GM19351 (cell line): ENCODE results near the gene SLC30A9.

Experiments used
- ATAC-seq: cut with Tn5 transposase; IDR thresholded peaks from one replicate; pipeline ENCODE4 v1.9.1; 2021; ENCODE audit warnings: mild to moderate bottlenecking, moderate library complexity; ENCODE audit not compliant: unreplicated experiment

Gene SLC30A9

GRCh38 chr4:41990365-41991111 lies at the start of gene SLC30A9:
SLC30A9 (plus strand) TSS chr4:41990530; CDS start chr4:41990652, 122 bp downstream.
- peak; percentile 98 for ATAC-seq

DNA sequence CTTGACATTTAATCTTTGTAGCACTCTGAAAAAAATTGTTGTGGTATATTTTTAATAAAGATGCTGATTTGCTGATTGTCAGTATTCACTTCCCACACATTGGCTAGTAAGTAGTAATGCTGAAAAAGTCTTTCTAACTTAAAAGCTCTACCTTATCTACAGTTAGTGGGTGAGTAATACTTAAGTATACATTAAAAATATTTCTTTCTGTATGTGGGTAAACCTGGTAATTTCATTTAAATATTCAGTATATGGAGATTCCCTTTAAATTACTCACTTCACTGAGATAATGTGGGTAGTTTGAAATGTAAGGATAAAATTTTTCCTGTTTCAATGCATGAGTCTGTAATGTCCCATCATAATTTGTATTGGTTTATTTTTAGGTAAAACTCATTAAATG lies 49.5 kb upstream of the SLC30A9 start:
- ATAC-seq: no peak

DNA sequence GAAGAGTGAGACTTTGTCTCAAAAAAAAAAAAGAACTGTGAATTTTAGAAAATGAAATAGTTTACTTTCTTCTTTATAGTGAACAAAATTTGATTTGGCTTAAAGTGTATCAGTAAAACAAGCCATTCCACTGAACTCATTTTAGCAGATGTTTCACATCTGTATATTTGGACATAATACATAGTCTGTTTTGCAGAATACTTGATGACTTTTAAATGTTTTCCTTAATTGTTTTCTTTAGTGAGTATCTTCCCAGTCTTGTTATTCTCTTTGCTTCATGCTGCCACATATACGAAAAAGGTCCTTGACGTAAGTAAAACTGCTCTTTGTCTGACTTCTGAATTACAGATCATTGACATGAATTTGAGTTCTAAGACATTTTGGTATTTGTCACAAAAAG lies 46.8 kb upstream of the SLC30A9 start:
- ATAC-seq: no peak

GRCh38 chr4:41944089-41944488 lies 46.2 kb upstream of the SLC30A9 start:
- ATAC-seq: no peak

DNA sequence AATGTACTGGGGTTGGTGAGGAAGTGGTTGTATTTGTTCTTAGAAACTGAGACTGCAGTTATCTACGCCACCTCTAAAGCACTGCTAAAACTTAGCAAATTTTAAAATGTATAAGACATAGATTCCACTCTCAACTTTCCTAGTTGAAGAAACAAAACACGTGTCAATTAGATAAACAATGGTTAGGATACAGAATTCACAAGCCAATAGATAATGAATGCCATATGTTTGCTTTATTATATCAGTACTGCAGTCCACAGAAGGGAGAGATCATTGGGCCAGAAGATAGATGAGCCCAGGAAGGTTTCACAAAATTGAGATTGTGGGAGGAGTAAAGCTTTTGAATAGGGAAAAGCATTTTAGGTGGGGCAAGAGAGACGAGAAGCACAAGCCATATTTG lies 40.8 kb upstream of the SLC30A9 start:
- ATAC-seq: no peak

- peak; percentile 61 for ATAC-seq
These were observed 32.7 kb upstream of the SLC30A9 start for GRCh38 chr4:41957634-41958033.

DNA sequence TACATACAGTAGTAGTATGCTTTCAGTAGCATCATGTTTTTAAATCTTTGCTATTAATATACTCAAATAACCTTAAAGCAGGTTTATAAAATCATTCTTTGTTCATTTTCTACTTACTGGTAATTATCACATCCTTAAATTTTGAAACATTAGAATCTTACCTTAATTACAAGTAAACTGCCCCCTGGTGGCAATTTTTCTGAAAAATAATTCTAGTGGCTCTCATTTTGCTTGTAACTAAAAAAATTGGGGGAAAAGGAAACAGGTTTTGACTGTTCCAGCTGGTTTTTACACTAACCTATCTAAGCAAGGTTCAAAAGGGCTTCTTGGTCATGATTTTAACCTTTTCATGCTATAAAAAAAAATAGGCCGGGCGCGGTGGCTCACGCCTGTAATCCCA lies 27.2 kb upstream of the SLC30A9 start:
- no peak for ATAC-seq

DNA sequence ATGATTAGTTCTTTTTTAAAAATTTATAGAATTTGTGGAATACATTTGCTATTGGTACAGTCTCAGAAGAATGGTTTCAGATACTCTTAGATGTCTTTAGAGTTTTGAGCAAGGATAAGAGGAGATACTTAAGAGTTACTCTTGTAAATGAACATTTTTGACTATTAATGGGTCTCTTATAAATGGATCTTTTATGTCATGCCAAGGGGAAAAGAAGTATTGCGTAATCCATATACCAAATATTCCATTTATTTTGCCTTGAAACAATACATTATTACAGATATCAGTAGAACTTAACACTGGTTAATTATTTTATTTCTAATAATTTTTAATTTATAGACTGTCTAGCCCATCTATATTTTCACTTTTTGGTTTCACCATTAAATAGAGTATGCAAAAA lies 25.9 kb upstream of the SLC30A9 start:
- ATAC-seq: no peak

GRCh38 chr4:41967392-41967791 lies 22.9 kb upstream of the SLC30A9 start:
- no peak for ATAC-seq

- no peak for ATAC-seq
These were observed 20.7 kb upstream of the SLC30A9 start for GRCh38 chr4:41969671-41970070.

DNA sequence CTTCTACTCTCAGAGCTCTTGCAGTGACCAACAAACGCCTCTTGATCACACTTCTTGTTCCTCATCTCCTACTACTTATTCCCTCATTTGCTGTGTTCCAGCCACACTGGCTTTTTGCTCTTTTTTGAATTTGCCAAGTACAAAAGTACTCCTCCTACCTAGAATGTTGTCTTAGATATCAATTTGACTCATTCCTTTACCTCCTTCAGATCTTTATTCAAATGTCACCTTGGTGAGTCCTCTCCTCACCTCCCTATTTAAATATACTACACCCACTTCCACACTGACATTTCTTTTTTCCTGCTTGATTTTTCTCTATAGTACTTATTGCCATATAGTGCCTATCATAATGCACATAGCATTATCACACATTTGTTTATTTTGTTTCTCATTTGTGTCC lies 15.0 kb upstream of the SLC30A9 start:
- ATAC-seq: no peak

DNA sequence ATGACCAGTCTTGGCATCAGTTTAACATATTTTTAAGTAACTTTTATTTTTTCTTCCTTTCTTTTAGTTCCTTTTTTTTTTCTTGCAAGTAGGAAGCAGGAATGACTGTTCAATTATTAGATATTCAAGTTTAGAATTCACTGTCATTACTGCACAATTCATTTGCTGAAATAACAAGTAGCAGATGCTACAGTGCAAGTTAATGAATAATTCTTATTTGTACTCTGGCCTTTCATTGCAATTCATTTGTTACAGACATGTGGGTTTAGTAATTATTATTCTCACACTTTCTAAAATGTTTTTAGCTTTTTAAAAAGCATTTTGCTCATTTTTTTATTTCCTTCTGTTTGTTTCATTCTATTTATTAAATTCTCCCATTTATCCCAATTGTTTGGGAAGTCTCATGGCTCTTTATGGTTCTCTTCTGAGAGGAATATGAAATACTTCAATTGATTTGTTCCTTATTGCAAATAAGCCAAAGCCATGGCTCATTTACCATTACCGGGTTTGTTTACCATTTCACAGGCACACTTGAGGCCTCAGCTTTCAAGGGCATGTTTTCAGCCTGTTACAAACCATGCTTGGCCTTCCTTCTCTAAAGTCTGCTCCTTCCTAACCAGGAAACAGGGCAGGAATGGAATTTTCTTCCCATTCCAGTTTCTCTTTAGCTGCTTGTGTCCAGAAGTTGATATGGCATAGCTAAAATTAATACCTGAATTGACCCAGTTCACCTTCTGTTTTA lies 13.4 kb upstream of the SLC30A9 start:
- ATAC-seq: no peak

GRCh38 chr4:41977709-41978108 lies 12.6 kb upstream of the SLC30A9 start:
- ATAC-seq: no peak

DNA sequence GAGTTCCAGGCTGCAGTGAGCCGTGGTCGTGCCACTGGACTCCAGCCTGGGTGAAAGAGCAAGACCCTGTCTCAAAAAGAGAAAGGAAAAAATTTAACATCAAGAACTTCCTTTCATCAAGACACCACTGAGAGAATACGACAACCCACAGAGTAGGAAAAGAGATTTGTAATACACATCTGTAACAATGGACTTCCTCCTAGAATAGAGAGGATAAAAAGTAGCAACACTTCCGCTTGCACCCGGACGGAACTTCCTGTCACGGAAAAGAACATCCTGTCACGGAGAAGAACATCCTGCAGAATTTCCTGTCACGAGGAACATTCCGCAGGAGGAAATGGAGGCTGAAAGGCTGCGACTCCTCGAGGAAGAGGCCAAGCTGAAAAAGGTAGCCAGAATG lies 8.9 kb upstream of the SLC30A9 start, which contains the start of gene DCAF4L1:
Gene DCAF4L1 (plus strand): TSS at position 301 of the 400 bp plus-strand sequence. CDS start 37 bp downstream, at position 338.
- no peak for ATAC-seq

GRCh38 chr4:41982716-41983115 lies 7.6 kb upstream of the SLC30A9 start:
- no peak for ATAC-seq

- ATAC-seq: no peak
These were observed 5.2 kb upstream of the SLC30A9 start for GRCh38 chr4:41985151-41985550.

- ATAC-seq: peak; percentile 27
These were observed 351 bp upstream of the SLC30A9 start for GRCh38 chr4:41989994-41990364.

DNA sequence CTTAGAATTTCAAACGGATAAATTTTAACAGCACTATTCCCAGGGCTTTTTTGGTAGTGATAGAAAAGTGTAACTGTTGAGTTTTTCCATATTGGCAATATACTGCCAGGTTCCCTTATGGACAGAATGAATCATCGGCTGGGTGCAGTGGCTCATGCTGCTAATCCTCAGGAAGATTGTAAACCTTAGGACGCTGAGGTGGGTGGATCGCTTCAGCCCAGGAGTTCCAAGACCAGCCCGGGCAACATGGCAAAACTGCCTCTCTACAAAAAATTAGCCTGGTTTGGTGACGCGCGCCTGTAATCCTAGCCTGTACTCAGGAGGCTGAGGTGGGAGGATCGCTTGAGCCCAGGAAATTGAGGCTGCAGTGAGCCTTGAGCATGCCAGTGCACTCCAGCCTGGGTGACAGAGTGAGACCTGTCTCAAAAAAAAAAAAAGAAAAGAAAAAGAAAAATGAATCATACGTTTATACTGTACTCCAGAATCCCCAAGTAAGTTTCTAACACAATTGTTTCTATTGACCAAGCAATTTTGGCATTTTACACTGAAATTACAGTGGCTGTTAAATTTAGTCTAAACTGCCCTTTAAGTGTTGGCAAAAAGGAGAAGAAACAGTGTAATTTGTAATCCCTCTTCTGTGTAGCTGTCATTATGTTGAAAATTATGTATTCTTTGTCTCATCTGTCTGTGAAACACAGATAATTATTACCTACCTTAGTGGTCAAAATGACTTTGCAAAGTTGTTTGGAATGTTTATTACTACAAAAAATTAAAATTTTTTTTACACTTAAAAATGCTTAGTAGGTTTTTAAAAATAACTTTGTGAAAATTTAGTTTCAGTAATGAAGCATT lies 1.8 kb downstream of the SLC30A9 start:
- no peak for ATAC-seq

DNA sequence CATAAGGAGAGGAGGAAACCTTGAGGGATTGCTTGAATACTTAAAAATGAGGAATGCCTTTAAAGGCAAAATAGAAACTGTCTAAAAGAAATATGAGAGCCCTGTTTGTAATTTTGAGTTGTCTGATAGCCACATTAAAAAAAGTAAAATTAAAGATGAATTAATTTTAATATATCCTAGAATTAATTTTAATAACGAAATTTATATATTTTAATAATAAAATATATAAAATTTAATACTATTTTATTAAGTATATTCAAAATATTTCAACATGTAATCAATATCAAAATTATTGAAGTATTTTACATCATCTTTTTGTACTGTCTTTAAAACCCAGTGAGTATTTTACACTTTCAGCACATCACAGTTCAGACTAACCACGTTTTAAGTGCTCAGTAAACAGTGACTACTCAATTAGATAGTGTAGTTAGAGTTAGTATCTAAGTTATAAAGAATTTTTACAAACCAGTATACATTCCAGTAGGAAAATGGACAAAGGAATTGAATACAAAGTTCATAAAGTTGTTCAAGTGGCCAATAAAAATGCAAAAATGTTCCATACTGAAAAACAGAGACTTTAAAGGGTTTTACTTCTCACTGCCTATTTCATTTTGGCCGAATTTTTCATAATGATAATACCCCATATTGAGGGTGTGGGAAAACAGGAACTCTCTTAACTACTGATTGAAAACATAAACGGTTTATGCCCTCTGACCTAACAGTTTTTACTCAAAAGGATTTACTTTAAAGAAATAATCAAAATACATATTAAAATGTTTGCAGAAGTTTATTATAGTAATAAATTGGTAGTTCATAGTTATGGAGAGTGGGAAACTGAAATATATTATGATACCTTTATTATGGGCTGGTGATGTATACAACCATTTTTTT lies 2.9 kb downstream of the SLC30A9 start:
- ATAC-seq: no peak

- no peak for ATAC-seq
These were observed 4.2 kb downstream of the SLC30A9 start for GRCh38 chr4:41994461-41994985.
